GM19452 (cell line): ENCODE data around the gene AUTS2.
A peak's percentile ranks its signal among the peaks of the same experiment; 100 is the strongest.

Experiments
- ATAC-seq: cut with Tn5 transposase; IDR thresholded peaks from one replicate; pipeline ENCODE4 v1.9.1; 2021; ENCODE audit not compliant: unreplicated experiment

The AUTS2 gene

GRCh38 chr7:70432567-70433001 is 834.3 kb downstream of the AUTS2 start:
- ATAC-seq = no peak

GRCh38 chr7:70434376-70434775 is 836.1 kb downstream of the AUTS2 start:
- ATAC-seq = no peak

- ATAC-seq = no peak
Observed at GRCh38 chr7:70434821-70435220, 836.5 kb downstream of the AUTS2 start.

GRCh38 chr7:70435634-70436033 is 837.4 kb downstream of the AUTS2 start:
- no peak for ATAC-seq

- no peak for ATAC-seq
Observed at GRCh38 chr7:70436790-70437350, 838.6 kb downstream of the AUTS2 start.

GRCh38 chr7:70439651-70440050 is 841.4 kb downstream of the AUTS2 start:
- no peak for ATAC-seq

GRCh38 chr7:70446448-70447143 is 848.3 kb downstream of the AUTS2 start:
- no peak for ATAC-seq

GRCh38 chr7:70448312-70448906 is 850.1 kb downstream of the AUTS2 start:
- ATAC-seq = no peak

- ATAC-seq = no peak
Observed at GRCh38 chr7:70450731-70451130, 852.5 kb downstream of the AUTS2 start.

- ATAC-seq = peak; percentile 20
Observed at GRCh38 chr7:70455925-70456324, 857.6 kb downstream of the AUTS2 start.

- peak; percentile 62 for ATAC-seq
Observed at GRCh38 chr7:70456719-70457118, 858.4 kb downstream of the AUTS2 start.

GRCh38 chr7:70457482-70457881 is 859.2 kb downstream of the AUTS2 start:
- ATAC-seq = no peak

GRCh38 chr7:70457883-70458680 is 859.8 kb downstream of the AUTS2 start:
- no peak for ATAC-seq

GRCh38 chr7:70458745-70459144 is 860.5 kb downstream of the AUTS2 start:
- ATAC-seq = no peak

- no peak for ATAC-seq
Observed at GRCh38 chr7:70459546-70459945, 861.3 kb downstream of the AUTS2 start.

- ATAC-seq = no peak
Observed at GRCh38 chr7:70460071-70460470, 861.8 kb downstream of the AUTS2 start.

- no peak for ATAC-seq
Observed at GRCh38 chr7:70460562-70460961, 862.3 kb downstream of the AUTS2 start.

GRCh38 chr7:70463352-70463938 is 865.2 kb downstream of the AUTS2 start:
- ATAC-seq = no peak

GRCh38 chr7:70466725-70467364 is 868.6 kb downstream of the AUTS2 start:
- no peak for ATAC-seq

GRCh38 chr7:70470746-70471145 is 872.5 kb downstream of the AUTS2 start:
- no peak for ATAC-seq
